Measurements from ENCODE around the gene CNPY2.
A peak's percentile ranks its signal among the peaks of the same experiment; 100 is the strongest.
"Not testable (repeated sequence)": the region's sequence is repeated elsewhere in the genome, so short reads cannot be mapped to it uniquely, and the experiment has no call there.

CNPY2 gene

GRCh38 chr12:56346675-56347074 lies 30.9 kb upstream of the CNPY2 start:
- H3K27ac ChIP-seq (ENCODE audit: low read depth, low read length), result no peak overlapping the region
- H3K4me1 ChIP-seq (ENCODE audit: control insufficient read depth, insufficient read depth, low read length), result no peaks in the 10 kb centered on the region
- H3K9ac ChIP-seq (ENCODE audit: low read depth, low read length), result no peak overlapping the region
- no peak overlapping the region for H3K4me3 ChIP-seq (ENCODE audit: low read depth, low read length)
- H3K36me3 ChIP-seq (ENCODE audit: control insufficient read depth, insufficient read depth, low read length), result peaks cover 77% of the 10 kb centered on the region
- H3K9me3 ChIP-seq (ENCODE audit: control insufficient read depth, insufficient read depth, low read length), result no peaks in the 10 kb centered on the region
- no peaks in the 10 kb centered on the region for H3K27me3 ChIP-seq (ENCODE audit: control insufficient read depth, insufficient read depth, low read length)

- not testable (repeated sequence) for H3K27ac ChIP-seq (ENCODE audit: low read depth, low read length); H3K9ac ChIP-seq (ENCODE audit: low read depth, low read length); H3K4me3 ChIP-seq (ENCODE audit: low read depth, low read length); H3K27me3 ChIP-seq (ENCODE audit: control insufficient read depth, insufficient read depth, low read length); H3K9me3 ChIP-seq (ENCODE audit: control insufficient read depth, insufficient read depth, low read length)
- Histone ChIP-seq H3K36me3 (ENCODE audit: control insufficient read depth, insufficient read depth, low read length) (peaks cover 41% of the 10 kb centered on the region), H3K4me1 (ENCODE audit: control insufficient read depth, insufficient read depth, low read length) (peaks cover 20% of the 10 kb centered on the region)
These were observed 26.5 kb upstream of the CNPY2 start for GRCh38 chr12:56342290-56342689.

GRCh38 chr12:56341616-56342015 lies 25.8 kb upstream of the CNPY2 start:
- H3K4me1 ChIP-seq (ENCODE audit: control insufficient read depth, insufficient read depth, low read length), result peaks cover 23% of the 10 kb centered on the region
- no peak overlapping the region for H3K4me3 ChIP-seq (ENCODE audit: low read depth, low read length)
- H3K9ac ChIP-seq (ENCODE audit: low read depth, low read length), result no peak overlapping the region
- no peak overlapping the region for H3K27ac ChIP-seq (ENCODE audit: low read depth, low read length)
- peaks cover 35% of the 10 kb centered on the region for H3K36me3 ChIP-seq (ENCODE audit: control insufficient read depth, insufficient read depth, low read length)
- H3K9me3 ChIP-seq (ENCODE audit: control insufficient read depth, insufficient read depth, low read length), result no peaks in the 10 kb centered on the region
- H3K27me3 ChIP-seq (ENCODE audit: control insufficient read depth, insufficient read depth, low read length), result no peaks in the 10 kb centered on the region; the same call in 1 of the 2 replicates

GRCh38 chr12:56339158-56339422 lies 23.3 kb upstream of the CNPY2 start:
- no peaks in the 10 kb centered on the region; the same call in 1 of the 2 replicates for H3K27me3 ChIP-seq (ENCODE audit: control insufficient read depth, insufficient read depth, low read length)
- H3K27ac ChIP-seq (ENCODE audit: low read depth, low read length), result peak overlapping the region; percentile 85
- H3K4me1 ChIP-seq (ENCODE audit: control insufficient read depth, insufficient read depth, low read length), result peaks cover 26% of the 10 kb centered on the region
- H3K4me3 ChIP-seq (ENCODE audit: low read depth, low read length), result peak overlapping the region; percentile 23
- no peaks in the 10 kb centered on the region for H3K9me3 ChIP-seq (ENCODE audit: control insufficient read depth, insufficient read depth, low read length)
- peak overlapping the region; percentile 9; the same call in 1 of the 2 replicates for H3K9ac ChIP-seq (ENCODE audit: low read depth, low read length)
- peaks cover 21% of the 10 kb centered on the region for H3K36me3 ChIP-seq (ENCODE audit: control insufficient read depth, insufficient read depth, low read length)

GRCh38 chr12:56338308-56339157 lies 22.7 kb upstream of the CNPY2 start, which contains the start of gene IL23A:
IL23A (plus strand) TSS chr12:56338884; CDS start chr12:56339045, 161 bp downstream.
- Histone ChIP-seq H3K9ac (ENCODE audit: low read depth, low read length) (peak within 1 kb of the TSS; percentile 9; the same call in 1 of the 2 replicates), H3K27me3 (ENCODE audit: control insufficient read depth, insufficient read depth, low read length) (no peaks in the 10 kb centered on the region; the same call in 1 of the 2 replicates), H3K4me3 (ENCODE audit: low read depth, low read length) (peak within 1 kb of the TSS; percentile 23), H3K36me3 (ENCODE audit: control insufficient read depth, insufficient read depth, low read length) (peaks cover 15% of the 10 kb centered on the region), H3K4me1 (ENCODE audit: control insufficient read depth, insufficient read depth, low read length) (peaks cover 26% of the 10 kb centered on the region), H3K27ac (ENCODE audit: low read depth, low read length) (peak within 1 kb of the TSS; percentile 85), H3K9me3 (ENCODE audit: control insufficient read depth, insufficient read depth, low read length) (no peaks in the 10 kb centered on the region)

GRCh38 chr12:56337753-56338251 lies 22.0 kb upstream of the CNPY2 start:
- H3K36me3 ChIP-seq (ENCODE audit: control insufficient read depth, insufficient read depth, low read length), result peaks cover 8% of the 10 kb centered on the region; the same call in 1 of the 2 replicates
- H3K27ac ChIP-seq (ENCODE audit: low read depth, low read length), result peak overlapping the region; percentile 69
- H3K4me1 ChIP-seq (ENCODE audit: control insufficient read depth, insufficient read depth, low read length), result peaks cover 32% of the 10 kb centered on the region

GRCh38 chr12:56336361-56337167 lies 20.8 kb upstream of the CNPY2 start:
- Histone ChIP-seq H3K9ac (ENCODE audit: low read depth, low read length) (no peak overlapping the region), H3K27ac (ENCODE audit: low read depth, low read length) (no peak overlapping the region), H3K36me3 (ENCODE audit: control insufficient read depth, insufficient read depth, low read length) (peaks cover under 1% of the 10 kb centered on the region; the same call in 1 of the 2 replicates), H3K27me3 (ENCODE audit: control insufficient read depth, insufficient read depth, low read length) (no peaks in the 10 kb centered on the region; the same call in 1 of the 2 replicates), H3K4me3 (ENCODE audit: low read depth, low read length) (no peak overlapping the region), H3K9me3 (ENCODE audit: control insufficient read depth, insufficient read depth, low read length) (no peaks in the 10 kb centered on the region), H3K4me1 (ENCODE audit: control insufficient read depth, insufficient read depth, low read length) (peaks cover 33% of the 10 kb centered on the region)

More at GRCh38 chr12:56337753-56338251, 22.0 kb upstream of the CNPY2 start:
- Histone ChIP-seq H3K4me3 (ENCODE audit: low read depth, low read length) (peak overlapping the region; percentile 22), H3K27me3 (ENCODE audit: control insufficient read depth, insufficient read depth, low read length) (no peaks in the 10 kb centered on the region; the same call in 1 of the 2 replicates), H3K9ac (ENCODE audit: low read depth, low read length) (no peak overlapping the region), H3K9me3 (ENCODE audit: control insufficient read depth, insufficient read depth, low read length) (no peaks in the 10 kb centered on the region)

GRCh38 chr12:56335527-56335926 lies 19.7 kb upstream of the CNPY2 start:
- H3K27me3 ChIP-seq (ENCODE audit: control insufficient read depth, insufficient read depth, low read length), result not testable (repeated sequence)

GRCh38 chr12:56334490-56334793 lies 18.7 kb upstream of the CNPY2 start:
- peak overlapping the region; percentile 93 for H3K27ac ChIP-seq (ENCODE audit: low read depth, low read length)
- no peaks in the 10 kb centered on the region for H3K36me3 ChIP-seq (ENCODE audit: control insufficient read depth, insufficient read depth, low read length)
- H3K9me3 ChIP-seq (ENCODE audit: control insufficient read depth, insufficient read depth, low read length), result no peaks in the 10 kb centered on the region
- H3K27me3 ChIP-seq (ENCODE audit: control insufficient read depth, insufficient read depth, low read length), result no peaks in the 10 kb centered on the region
- peak overlapping the region; percentile 82 for H3K9ac ChIP-seq (ENCODE audit: low read depth, low read length)
- H3K4me1 ChIP-seq (ENCODE audit: control insufficient read depth, insufficient read depth, low read length), result peaks cover 30% of the 10 kb centered on the region
- peak overlapping the region; percentile 94 for H3K4me3 ChIP-seq (ENCODE audit: low read depth, low read length)

More at GRCh38 chr12:56335527-56335926, 19.7 kb upstream of the CNPY2 start:
- H3K36me3 ChIP-seq (ENCODE audit: control insufficient read depth, insufficient read depth, low read length); H3K9ac ChIP-seq (ENCODE audit: low read depth, low read length); H3K9me3 ChIP-seq (ENCODE audit: control insufficient read depth, insufficient read depth, low read length); H3K4me3 ChIP-seq (ENCODE audit: low read depth, low read length); H3K27ac ChIP-seq (ENCODE audit: low read depth, low read length): not testable (repeated sequence)
- H3K4me1 ChIP-seq (ENCODE audit: control insufficient read depth, insufficient read depth, low read length), result peaks cover 33% of the 10 kb centered on the region

GRCh38 chr12:56333679-56334489 lies 18.1 kb upstream of the CNPY2 start, which contains the start of gene PAN2:
PAN2 (minus strand) TSS chr12:56334000; CDS start chr12:56333094, 906 bp downstream.
- H3K4me3 ChIP-seq (ENCODE audit: low read depth, low read length), result peak within 1 kb of the TSS; percentile 94
- no peaks in the 10 kb centered on the region for H3K9me3 ChIP-seq (ENCODE audit: control insufficient read depth, insufficient read depth, low read length)
- H3K4me1 ChIP-seq (ENCODE audit: control insufficient read depth, insufficient read depth, low read length), result peaks cover 24% of the 10 kb centered on the region
- H3K27ac ChIP-seq (ENCODE audit: low read depth, low read length), result peak within 1 kb of the TSS; percentile 93
- no peaks in the 10 kb centered on the region for H3K36me3 ChIP-seq (ENCODE audit: control insufficient read depth, insufficient read depth, low read length)
- no peaks in the 10 kb centered on the region for H3K27me3 ChIP-seq (ENCODE audit: control insufficient read depth, insufficient read depth, low read length)
- H3K9ac ChIP-seq (ENCODE audit: low read depth, low read length), result peak within 1 kb of the TSS; percentile 82

Measured in HUES48 (cell line).